ENCODE data around the gene GPR162.
"Not testable (repeated sequence)": the region's sequence is repeated elsewhere in the genome, so short reads cannot be mapped to it uniquely, and the experiment has no call there.

GRCh38 chr12:6870304-6870703, 48.7 kb downstream of the GPR162 start:
- not testable (repeated sequence) for TF ChIP-seq CTCF (conservative IDR thresholded peaks at IDR 0.05; ENCODE audit: low read depth, low read length); MAZ (IDR thresholded peaks at IDR 0.05; ENCODE audit: borderline replicate concordance, low read depth, low read length); SMC3 (IDR thresholded peaks at IDR 0.05; ENCODE audit: low read depth, low read length); POLR2A (IDR thresholded peaks at IDR 0.05; ENCODE audit: low read depth, low read length); RFX5 (IDR thresholded peaks at IDR 0.05; ENCODE audit: low read depth, low read length); CHD1 (IDR thresholded peaks at IDR 0.05; ENCODE audit: low read depth, low read length); CEBPB (IDR thresholded peaks at IDR 0.05; ENCODE audit: low read depth, low read length); RAD21 (IDR thresholded peaks at IDR 0.05; ENCODE audit: low read length); MAFK (IDR thresholded peaks at IDR 0.05; ENCODE audit: low read depth, low read length); BHLHE40 (IDR thresholded peaks at IDR 0.05; ENCODE audit: low read depth, low read length); ELK1 (IDR thresholded peaks at IDR 0.05; ENCODE audit: borderline replicate concordance, low read depth, low read length)

Measured in IMR-90 (cell line).